Measurements from ENCODE around the gene CD164. TPM values are rescaled to one million over a fixed set of nuclear protein-coding genes. Genes with fewer than 3 reads are reported as not detected.
"Not testable (repeated sequence)": the region's sequence is repeated elsewhere in the genome, so short reads cannot be mapped to it uniquely, and the experiment has no call there.

The CD164 gene
- total RNA-seq, 1 experiment from 2014 or later: 86.6 TPM

GRCh38 chr6:109381061-109381746, 1.1 kb downstream of the CD164 start:
- in situ Hi-C loops (cut with HindIII; ENCODE audit: low pct_unique_long_range_greater_than_20kb, low sequenced_read_pairs): no loop called here
- DNase-seq (ENCODE audit: low read depth): peak; percentile 19

GRCh38 chr6:109379711-109380110, 2.6 kb downstream of the CD164 start:
- DNase-seq (ENCODE audit: low read depth): no peak
- in situ Hi-C loops (cut with HindIII; ENCODE audit: low pct_unique_long_range_greater_than_20kb, low sequenced_read_pairs): no loop called here

GRCh38 chr6:109377717-109378116, 4.5 kb downstream of the CD164 start:
- in situ Hi-C loops (cut with HindIII; ENCODE audit: low pct_unique_long_range_greater_than_20kb, low sequenced_read_pairs): no loop called here
- no peak for DNase-seq (ENCODE audit: low read depth)

GRCh38 chr6:109374326-109374892, 7.9 kb downstream of the CD164 start:
- DNase-seq (ENCODE audit: low read depth): no peak
- in situ Hi-C loops (cut with HindIII; ENCODE audit: low pct_unique_long_range_greater_than_20kb, low sequenced_read_pairs): no loop called here

GRCh38 chr6:109373762-109374161, 8.5 kb downstream of the CD164 start:
- no peak for DNase-seq (ENCODE audit: low read depth)
- in situ Hi-C loops (cut with HindIII; ENCODE audit: low pct_unique_long_range_greater_than_20kb, low sequenced_read_pairs): no loop called here

- in situ Hi-C loops (cut with HindIII; ENCODE audit: low pct_unique_long_range_greater_than_20kb, low sequenced_read_pairs): no loop called here
- no peak for DNase-seq (ENCODE audit: low read depth)
Measured at GRCh38 chr6:109373331-109373730, 8.9 kb downstream of the CD164 start.

- in situ Hi-C loops (cut with HindIII; ENCODE audit: low pct_unique_long_range_greater_than_20kb, low sequenced_read_pairs): no loop called here
- DNase-seq (ENCODE audit: low read depth): no peak
Measured at GRCh38 chr6:109372130-109372529, 10.1 kb downstream of the CD164 start.

GRCh38 chr6:109370792-109371191, 11.5 kb downstream of the CD164 start:
- no peak for DNase-seq (ENCODE audit: low read depth)
- in situ Hi-C loops (cut with HindIII; ENCODE audit: low pct_unique_long_range_greater_than_20kb, low sequenced_read_pairs): no loop called here

- in situ Hi-C loops (cut with HindIII; ENCODE audit: low pct_unique_long_range_greater_than_20kb, low sequenced_read_pairs): no loop called here
- DNase-seq (ENCODE audit: low read depth): no peak
Measured at GRCh38 chr6:109370336-109370735, 11.9 kb downstream of the CD164 start.

- no peak for DNase-seq (ENCODE audit: low read depth)
- in situ Hi-C loops (cut with HindIII; ENCODE audit: low pct_unique_long_range_greater_than_20kb, low sequenced_read_pairs): no loop called here
Measured at GRCh38 chr6:109369728-109370127, 12.5 kb downstream of the CD164 start.

GRCh38 chr6:109364382-109365078, 17.7 kb downstream of the CD164 start:
- DNase-seq (ENCODE audit: low read depth); in situ Hi-C loops (cut with HindIII; ENCODE audit: low pct_unique_long_range_greater_than_20kb, low sequenced_read_pairs): not testable (repeated sequence)

GRCh38 chr6:109363753-109364152, 18.5 kb downstream of the CD164 start:
- in situ Hi-C loops (cut with HindIII; ENCODE audit: low pct_unique_long_range_greater_than_20kb, low sequenced_read_pairs): no loop called here

GRCh38 chr6:109362102-109362884, 20.0 kb downstream of the CD164 start:
- in situ Hi-C loops (cut with HindIII; ENCODE audit: low pct_unique_long_range_greater_than_20kb, low sequenced_read_pairs): no loop called here
- DNase-seq (ENCODE audit: low read depth): no peak

More at GRCh38 chr6:109363753-109364152, 18.5 kb downstream of the CD164 start:
- DNase-seq (ENCODE audit: low read depth): no peak

GRCh38 chr6:109360791-109361190, 21.5 kb downstream of the CD164 start:
- no peak for DNase-seq (ENCODE audit: low read depth)

GRCh38 chr6:109360281-109360680, 22.0 kb downstream of the CD164 start:
- DNase-seq (ENCODE audit: low read depth): no peak
- in situ Hi-C loops (cut with HindIII; ENCODE audit: low pct_unique_long_range_greater_than_20kb, low sequenced_read_pairs): no loop called here

More at GRCh38 chr6:109360791-109361190, 21.5 kb downstream of the CD164 start:
- in situ Hi-C loops (cut with HindIII; ENCODE audit: low pct_unique_long_range_greater_than_20kb, low sequenced_read_pairs): no loop called here

GRCh38 chr6:109359248-109359647, 23.0 kb downstream of the CD164 start:
- no peak for DNase-seq (ENCODE audit: low read depth)
- in situ Hi-C loops (cut with HindIII; ENCODE audit: low pct_unique_long_range_greater_than_20kb, low sequenced_read_pairs): no loop called here

GRCh38 chr6:109358204-109358603, 24.1 kb downstream of the CD164 start:
- in situ Hi-C loops (cut with HindIII; ENCODE audit: low pct_unique_long_range_greater_than_20kb, low sequenced_read_pairs): no loop called here
- DNase-seq (ENCODE audit: low read depth): no peak

GRCh38 chr6:109356237-109356636, 26.0 kb downstream of the CD164 start:
- DNase-seq (ENCODE audit: low read depth): no peak
- in situ Hi-C loops (cut with HindIII; ENCODE audit: low pct_unique_long_range_greater_than_20kb, low sequenced_read_pairs): no loop called here

All from Caki2 (cell line).